HG03342 (cell line): ENCODE data around the gene HOXA7.

Experiments used
- ATAC-seq: cut with Tn5 transposase; IDR thresholded peaks from one replicate; pipeline ENCODE4 v1.9.1; 2021; ENCODE audit warnings: mild to moderate bottlenecking, moderate library complexity; ENCODE audit not compliant: unreplicated experiment

Gene HOXA7

DNA sequence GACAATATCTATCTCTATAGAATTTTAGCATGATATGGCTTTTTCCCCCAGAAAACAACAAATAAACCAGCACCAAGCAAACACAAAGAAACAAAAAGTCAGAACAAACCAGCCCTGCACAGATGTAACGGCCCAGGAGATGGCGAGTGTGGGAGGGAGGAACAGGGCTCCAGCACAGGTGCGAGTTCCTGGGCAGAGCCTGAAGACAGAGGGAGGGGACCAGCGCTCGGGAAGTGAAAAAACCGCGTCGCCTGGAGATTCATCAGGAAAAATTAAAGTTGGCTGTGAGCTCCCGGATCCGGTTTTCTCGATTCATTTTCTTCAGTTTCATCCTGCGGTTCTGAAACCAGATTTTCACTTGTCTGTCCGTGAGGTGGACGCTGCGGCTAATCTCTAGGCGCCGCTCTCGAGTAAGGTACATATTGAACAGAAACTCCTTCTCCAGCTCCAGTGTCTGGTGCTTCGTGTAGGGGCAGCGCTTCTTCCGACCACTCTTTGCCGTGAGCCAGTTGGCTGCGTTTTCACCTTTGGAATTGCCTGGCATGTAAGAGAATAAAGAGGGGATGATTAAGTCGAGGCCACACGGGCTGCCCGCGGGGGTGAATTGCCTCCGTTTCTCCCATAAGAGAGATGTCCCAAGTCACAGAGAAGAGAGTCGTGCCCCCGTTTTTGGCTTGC is 15.3 kb upstream of the HOXA7 start:
- ATAC-seq: no peak

GRCh38 chr7:27171325-27171636 is 14.8 kb upstream of the HOXA7 start:
- no peak for ATAC-seq

DNA sequence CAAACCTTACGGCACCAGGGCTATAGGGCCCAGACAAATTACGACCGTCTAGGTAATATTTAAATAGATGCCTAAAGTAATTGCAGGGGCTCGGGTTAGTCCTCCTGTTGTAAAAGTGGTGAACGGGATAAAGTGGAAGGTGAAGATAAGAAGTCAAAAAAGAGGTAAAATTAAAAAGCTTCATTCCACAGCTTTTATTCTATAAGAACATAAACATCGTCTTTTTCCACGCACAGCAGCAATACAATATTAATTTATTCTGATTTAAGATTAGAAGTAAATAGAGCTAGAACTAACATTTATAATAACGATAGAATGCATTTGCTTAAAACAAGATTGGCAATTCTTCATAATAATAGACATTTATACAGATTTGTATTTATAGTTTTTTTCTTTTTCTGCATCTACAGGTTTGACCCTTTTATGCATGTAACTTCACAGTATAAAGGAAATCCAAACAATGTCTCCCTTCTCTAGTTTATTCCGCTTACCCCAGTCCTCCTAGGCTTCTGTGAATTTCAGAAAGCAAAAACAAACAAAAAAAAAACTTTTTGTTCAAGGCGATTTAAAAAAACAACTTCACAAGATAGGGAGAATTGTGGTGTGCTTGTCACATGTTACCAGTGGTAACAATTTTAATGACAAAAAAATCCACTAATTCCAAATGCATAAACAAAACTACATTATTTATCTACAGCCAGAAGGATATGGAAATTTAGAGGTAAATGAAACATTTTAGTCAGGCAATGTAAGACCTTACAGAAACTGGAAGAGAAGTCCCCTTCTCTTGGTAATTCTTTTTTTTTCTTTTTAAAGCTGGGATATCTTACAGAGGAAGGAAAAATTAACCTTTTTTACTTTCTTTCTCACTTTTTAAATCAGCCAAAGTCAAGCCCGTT is 14.2 kb upstream of the HOXA7 start:
- ATAC-seq: no peak

DNA sequence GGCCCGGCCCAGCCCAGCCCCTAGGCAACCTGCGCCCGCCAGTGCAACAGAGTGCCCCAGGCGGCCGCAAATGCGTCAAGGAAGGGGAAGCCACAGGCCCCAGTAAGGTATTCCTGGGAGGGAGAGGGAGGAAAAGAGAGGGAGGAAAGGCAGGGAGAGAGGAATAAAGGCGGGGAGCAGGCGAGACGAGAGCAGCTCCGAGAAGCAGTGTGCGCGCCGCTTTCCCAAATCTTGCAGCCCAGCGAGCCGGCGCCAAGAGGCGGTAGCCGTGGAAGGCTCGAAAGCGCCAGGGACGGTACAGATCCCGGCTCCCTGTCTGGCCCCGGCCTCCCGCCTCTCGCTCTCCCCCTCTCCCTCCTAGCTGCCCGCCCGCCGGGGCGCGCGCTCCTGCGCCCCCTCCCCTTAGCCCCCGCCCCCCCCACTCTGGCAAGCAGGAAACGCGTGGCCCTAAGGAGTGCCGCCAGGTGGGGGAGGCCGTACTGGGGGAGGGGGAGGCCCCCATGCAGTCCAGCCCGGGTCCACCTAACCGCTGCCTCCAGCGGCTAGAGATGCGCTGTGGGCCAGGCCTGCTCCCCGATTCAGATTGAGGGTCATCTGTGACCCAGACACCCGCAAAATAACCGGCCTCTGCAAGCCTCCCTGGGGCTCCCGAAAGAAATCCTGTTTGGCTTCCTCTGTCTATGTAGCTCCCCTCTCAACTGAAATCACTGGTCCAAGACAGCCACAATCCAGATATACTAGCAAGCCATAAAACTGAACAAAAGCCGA is 13.4 kb upstream of the HOXA7 start:
- no peak for ATAC-seq

DNA sequence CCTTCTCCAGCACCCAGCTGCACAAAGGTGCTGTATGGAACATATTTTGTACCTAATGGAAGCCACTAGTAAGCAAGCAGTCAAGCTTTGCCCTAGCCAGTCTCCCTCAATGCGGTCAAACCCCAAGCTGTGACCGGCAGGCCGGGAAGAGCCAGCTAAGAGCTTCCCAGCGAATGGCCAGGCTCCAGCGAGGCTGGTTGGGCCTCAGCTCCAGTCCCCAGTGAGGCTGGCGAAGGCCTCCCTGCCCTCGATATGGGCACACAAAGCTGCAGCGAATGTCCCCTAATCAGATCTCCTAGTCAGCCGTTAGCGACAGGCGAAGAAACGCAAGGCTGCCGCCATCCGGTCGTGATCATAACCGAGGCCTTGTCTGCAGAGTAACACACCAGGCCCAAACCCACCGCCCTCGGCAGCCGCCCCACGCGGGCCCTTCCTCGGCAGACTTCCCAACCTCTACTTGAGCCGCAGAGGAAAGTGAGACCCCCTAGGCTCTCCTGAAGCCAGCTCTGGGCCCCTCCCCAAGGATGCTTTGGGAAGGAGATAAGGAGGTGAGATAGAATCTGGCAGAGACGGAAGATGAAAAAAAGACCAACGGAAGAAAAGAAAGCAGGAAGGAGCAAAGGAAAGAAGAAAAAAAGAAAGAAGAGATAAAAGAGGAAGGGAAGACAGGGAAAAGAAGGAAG is 11.9 kb upstream of the HOXA7 start:
- no peak for ATAC-seq

GRCh38 chr7:27167916-27168264 is 11.4 kb upstream of the HOXA7 start:
- no peak for ATAC-seq

DNA sequence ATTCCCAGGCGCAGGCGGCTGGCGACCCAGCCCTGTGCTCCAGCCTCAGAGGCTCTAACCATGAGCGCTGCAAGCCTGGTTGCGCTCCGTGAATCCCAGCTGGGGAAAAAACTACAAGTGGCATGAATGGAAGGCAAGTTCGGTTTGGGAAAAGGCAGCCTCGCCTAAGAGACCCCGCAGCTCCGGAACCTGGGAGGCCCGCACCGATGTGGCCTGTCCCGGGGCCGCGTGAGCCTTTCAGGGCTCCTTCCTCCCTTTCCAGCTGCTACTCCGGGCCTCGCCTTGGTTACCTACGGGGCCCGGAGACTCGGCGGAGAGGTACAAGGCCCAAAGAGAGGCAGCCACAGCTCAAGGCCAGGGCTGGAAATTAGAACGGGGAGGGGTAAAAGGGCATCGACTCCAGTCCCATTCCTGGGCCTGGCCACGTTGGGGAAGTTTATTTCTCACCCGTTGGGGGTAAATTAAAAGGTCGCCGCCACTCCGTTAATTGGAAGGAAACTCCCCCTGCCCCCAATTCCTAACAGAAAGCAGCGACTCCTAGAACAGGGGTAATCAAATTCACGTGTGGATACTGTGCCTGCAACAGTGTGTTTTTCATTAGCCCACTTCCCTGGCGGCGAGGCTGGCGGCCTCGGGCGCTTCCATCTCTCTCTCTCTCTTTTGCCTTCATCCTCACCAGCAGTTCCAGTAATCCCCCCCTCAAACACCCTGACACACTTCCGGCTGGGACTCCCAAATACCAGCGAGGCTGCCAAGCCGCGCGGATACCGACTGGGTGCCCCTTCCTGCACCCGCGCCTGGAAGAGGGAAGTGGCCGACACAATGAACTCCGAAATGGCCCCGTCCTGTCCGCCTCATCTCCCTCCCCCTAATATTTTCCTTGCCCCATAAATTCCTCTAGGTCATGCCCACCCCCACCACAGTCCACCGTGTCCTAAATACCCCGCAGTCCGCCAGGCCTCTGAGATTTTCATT is 10.3 kb upstream of the HOXA7 start:
- ATAC-seq: no peak

- no peak for ATAC-seq
Observed at GRCh38 chr7:27165996-27166530, 9.6 kb upstream of the HOXA7 start.

DNA sequence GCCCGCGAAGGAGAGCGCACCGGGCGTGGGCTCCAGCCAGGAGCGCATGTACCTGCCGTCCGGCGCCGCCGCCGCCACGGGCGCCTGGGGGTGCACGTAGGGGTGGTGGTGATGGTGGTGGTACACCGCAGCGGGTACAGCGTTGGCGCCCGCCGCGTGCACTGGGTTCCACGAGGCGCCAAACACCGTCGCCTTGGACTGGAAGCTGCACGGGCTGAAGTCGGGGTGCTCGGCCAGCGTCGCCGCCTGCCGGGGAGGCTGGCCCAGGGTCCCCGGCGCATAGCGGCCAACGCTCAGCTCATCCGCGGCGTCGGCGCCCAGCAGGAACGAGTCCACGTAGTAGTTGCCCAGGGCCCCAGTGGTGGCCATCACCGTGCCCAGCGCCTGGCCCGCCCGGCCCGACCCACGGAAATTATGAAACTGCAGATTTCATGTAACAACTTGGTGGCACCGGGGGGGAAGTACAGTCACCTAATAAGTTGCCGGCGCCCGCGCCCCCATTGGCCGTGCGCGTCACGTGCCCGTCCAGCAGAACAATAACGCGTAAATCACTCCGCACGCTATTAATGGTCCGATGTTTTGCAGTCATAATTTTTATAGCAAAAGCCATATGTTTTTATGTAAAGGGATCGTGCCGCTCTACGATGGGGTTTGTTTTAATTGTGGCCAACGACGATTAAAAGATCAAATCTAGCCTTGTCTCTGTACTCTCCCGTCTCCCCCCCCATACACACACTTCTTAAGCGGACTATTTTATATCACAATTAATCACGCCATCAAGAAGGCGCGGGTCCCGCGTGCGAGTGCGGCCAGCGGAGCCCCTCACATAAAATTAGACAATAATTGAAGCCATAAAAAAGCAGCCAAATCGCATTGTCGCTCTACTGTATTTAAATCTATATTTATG is 8.9 kb upstream of the HOXA7 start, which contains the start of gene HOXA9:
HOXA9 (minus strand) TSS at position 449 of the 907 bp plus-strand sequence; CDS start at position 369, 80 bp downstream.
- no peak for ATAC-seq

- no peak for ATAC-seq
Observed at GRCh38 chr7:27164367-27165088, 8.1 kb upstream of the HOXA7 start.

- no peak for ATAC-seq
Observed at GRCh38 chr7:27164045-27164366, 7.5 kb upstream of the HOXA7 start.

DNA sequence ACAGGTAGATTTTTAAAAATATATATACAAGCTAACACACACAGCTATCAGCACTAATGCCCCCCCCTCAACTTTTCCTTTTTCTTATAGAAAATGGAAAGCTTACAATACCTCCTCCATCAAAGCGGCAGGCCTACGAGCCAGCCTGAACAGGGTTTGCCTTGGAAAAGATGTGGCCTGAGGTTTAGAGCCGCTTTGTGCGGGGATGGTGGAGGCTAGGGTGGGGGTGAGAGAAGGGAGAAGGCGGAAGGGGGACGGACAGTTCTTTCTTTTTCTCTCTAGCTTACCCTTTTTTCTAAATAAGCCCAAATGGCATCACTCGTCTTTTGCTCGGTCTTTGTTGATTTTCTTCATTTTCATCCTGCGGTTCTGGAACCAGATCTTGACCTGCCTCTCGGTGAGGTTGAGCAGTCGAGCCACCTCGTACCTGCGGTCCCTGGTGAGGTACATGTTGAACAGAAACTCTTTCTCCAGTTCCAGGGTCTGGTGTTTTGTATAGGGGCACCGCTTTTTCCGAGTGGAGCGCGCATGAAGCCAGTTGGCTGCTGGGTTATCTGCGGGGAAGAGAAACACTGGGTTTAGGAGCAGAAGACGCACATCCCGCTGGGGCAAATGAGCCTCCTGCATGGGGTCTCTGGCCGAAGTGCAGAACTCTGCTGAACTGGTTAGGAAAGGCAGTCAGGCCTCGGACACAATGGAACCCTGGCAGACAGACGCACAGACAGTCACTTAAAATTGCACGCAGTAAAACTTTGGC is 7.0 kb upstream of the HOXA7 start:
- no peak for ATAC-seq

- ATAC-seq: no peak
Observed at GRCh38 chr7:27162561-27163287, 6.2 kb upstream of the HOXA7 start.

GRCh38 chr7:27161721-27162560 is 5.5 kb upstream of the HOXA7 start:
- ATAC-seq: no peak

GRCh38 chr7:27161214-27161720 is 4.8 kb upstream of the HOXA7 start:
- ATAC-seq: no peak
